Vagina (tissue), 2 donors: ENCODE measurements around the gene ALDH1B1.

Experiments used
- POLR2AphosphoS5 ChIP-seq, 2 donors: sonication (generic); formaldehyde crosslinking; IDR thresholded peaks; one replicate each; pipeline ENCODE4 v1.9.0; 2017; ENCODE audit warnings: antibody characterized with exemption in 2 of 2, mild to moderate bottlenecking in 2 of 2, low read depth in 1 of 2; ENCODE audit not compliant: insufficient read depth in 1 of 2
- TF ChIP-seq, protein P1 (sequence below), 3 experiments: fragments of 450-650 bp in 2 of 3; fragments of 200-600 bp in 1 of 3; sonication (generic) in 1 of 3; IDR thresholded peaks; one replicate each; pipeline ENCODE4 v1.5.1; 2017 to 2019; ENCODE audit warnings: antibody characterized with exemption in 3 of 3, mild to moderate bottlenecking in 2 of 3, moderate library complexity in 2 of 3

DNA sequence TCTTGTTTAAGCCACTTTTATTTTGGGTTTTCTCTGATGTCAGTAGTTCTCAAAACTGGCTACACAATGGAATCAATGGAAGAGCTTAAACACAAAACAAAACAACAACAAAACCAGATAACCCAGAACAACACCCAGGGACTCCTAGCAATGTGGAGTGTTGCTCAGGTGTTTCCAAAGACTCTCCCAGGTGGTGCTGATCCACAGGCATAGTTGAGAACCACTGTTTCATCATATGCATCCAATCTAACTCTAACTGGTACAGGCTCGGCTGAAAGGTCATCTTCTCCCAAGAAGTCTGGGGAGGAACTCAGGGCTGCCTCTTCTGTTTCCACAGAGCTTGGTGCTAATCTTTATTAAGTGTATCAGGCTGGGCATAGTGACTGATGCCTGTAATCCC is 5.4 kb upstream of the ALDH1B1 start:
- no peak for TF ChIP-seq POLR2AphosphoS5 (IDR thresholded peaks at IDR 0.05; ENCODE audit: insufficient read depth in 1 of 2, low read depth in 1 of 2)
- TF ChIP-seq, protein P1, sequence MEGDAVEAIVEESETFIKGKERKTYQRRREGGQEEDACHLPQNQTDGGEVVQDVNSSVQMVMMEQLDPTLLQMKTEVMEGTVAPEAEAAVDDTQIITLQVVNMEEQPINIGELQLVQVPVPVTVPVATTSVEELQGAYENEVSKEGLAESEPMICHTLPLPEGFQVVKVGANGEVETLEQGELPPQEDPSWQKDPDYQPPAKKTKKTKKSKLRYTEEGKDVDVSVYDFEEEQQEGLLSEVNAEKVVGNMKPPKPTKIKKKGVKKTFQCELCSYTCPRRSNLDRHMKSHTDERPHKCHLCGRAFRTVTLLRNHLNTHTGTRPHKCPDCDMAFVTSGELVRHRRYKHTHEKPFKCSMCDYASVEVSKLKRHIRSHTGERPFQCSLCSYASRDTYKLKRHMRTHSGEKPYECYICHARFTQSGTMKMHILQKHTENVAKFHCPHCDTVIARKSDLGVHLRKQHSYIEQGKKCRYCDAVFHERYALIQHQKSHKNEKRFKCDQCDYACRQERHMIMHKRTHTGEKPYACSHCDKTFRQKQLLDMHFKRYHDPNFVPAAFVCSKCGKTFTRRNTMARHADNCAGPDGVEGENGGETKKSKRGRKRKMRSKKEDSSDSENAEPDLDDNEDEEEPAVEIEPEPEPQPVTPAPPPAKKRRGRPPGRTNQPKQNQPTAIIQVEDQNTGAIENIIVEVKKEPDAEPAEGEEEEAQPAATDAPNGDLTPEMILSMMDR (IDR thresholded peaks at IDR 0.05) = no peak
